Esophagus muscularis mucosa (tissue), 4 donors: ENCODE data around the gene CARNS1. TPM values are rescaled to one million over a fixed set of nuclear protein-coding genes. Genes with fewer than 3 reads are reported as not detected.

Source experiments
- DNase-seq: peaks from one replicate; pipeline ENCODE4 v3.0.0-alpha.2; 2017; ENCODE audit errors: extremely low spot score
- H3K27ac ChIP-seq, 4 donors: fragments of 200-600 bp; sonication (generic); replicated peaks in 1 of 4; 1 replicate in 3 of 4; 2 replicates in 1 of 4; pipeline ENCODE4 v1.5.1; 2016 to 2019; ENCODE audit warnings: mild to moderate bottlenecking in 1 of 4
- H3K27me3 ChIP-seq, 4 donors: fragments of 200-600 bp; sonication (generic); one replicate each; pipeline versions ENCODE4 v1.5.1 to v1.6.0; 2016 to 2019
- H3K36me3 ChIP-seq, 4 donors: fragments of 200-600 bp; sonication (generic); one replicate each; pipeline ENCODE4 v1.5.1; 2016 to 2019
- H3K4me1 ChIP-seq, 4 donors: fragments of 200-600 bp; sonication (generic); one replicate each; pipeline ENCODE4 v1.5.1; 2016 to 2019
- H3K4me3 ChIP-seq, 4 donors: fragments of 200-600 bp; sonication (generic); 1 replicate in 2 of 4; 2 replicates in 2 of 4; pipeline ENCODE4 v1.5.1; 2016 to 2019; ENCODE audit warnings: mild to moderate bottlenecking in 4 of 4, moderate library complexity in 1 of 4
- H3K9me3 ChIP-seq, 4 donors: fragments of 200-600 bp; sonication (generic); 1 replicate in 3 of 4; 2 replicates in 1 of 4; pipeline ENCODE4 v1.5.1; 2016 to 2019
- EP300 ChIP-seq: sonication (generic); formaldehyde crosslinking; IDR thresholded peaks from one replicate; pipeline ENCODE4 v1.6.1; 2017; ENCODE audit warnings: antibody characterized with exemption
- POLR2A ChIP-seq: fragments of 450-650 bp; IDR thresholded peaks from one replicate; pipeline ENCODE4 v1.6.1; 2017; ENCODE audit warnings: antibody characterized with exemption, moderate library complexity, mild to moderate bottlenecking, low read depth
- POLR2AphosphoS5 ChIP-seq, 2 donors: sonication (generic); formaldehyde crosslinking; IDR thresholded peaks; one replicate each; pipeline ENCODE4 v1.6.1; 2017; ENCODE audit warnings: antibody characterized with exemption in 2 of 2
- WGBS: methylation state at CpG from one replicate; pipeline ENCODE4 v1.1.5; 2018; 5-methylcytosine and 5-hydroxymethylcytosine counted together
- intact Hi-C: fragments of 100-400 bp; cut with DNase I; formaldehyde crosslinking; loops from one replicate; pipeline ENCODE4 v1.15.1; 2023
- total RNA-seq, 4 donors: library from RNA; depleted of rRNA; stranded (reverse); fragments of >200 nt; gene quantifications; one replicate each; pipeline versions ENCODE4 v1.1.0 to v1.2.1, GENCODE V29; 2016
- TF ChIP-seq, protein P1 (sequence below), 3 experiments: fragments of 200-600 bp in 2 of 3; fragments of 450-650 bp in 1 of 3; sonication (generic) in 2 of 3; IDR thresholded peaks; one replicate each; pipeline ENCODE4 v1.5.1; 2017 to 2019; ENCODE audit warnings: antibody characterized with exemption in 3 of 3, mild to moderate bottlenecking in 2 of 3, moderate library complexity in 1 of 3

Gene CARNS1
- total RNA-seq, 4 donors from 2014 or later = 0.83 to 1.9 (median 1.2) TPM

DNA sequence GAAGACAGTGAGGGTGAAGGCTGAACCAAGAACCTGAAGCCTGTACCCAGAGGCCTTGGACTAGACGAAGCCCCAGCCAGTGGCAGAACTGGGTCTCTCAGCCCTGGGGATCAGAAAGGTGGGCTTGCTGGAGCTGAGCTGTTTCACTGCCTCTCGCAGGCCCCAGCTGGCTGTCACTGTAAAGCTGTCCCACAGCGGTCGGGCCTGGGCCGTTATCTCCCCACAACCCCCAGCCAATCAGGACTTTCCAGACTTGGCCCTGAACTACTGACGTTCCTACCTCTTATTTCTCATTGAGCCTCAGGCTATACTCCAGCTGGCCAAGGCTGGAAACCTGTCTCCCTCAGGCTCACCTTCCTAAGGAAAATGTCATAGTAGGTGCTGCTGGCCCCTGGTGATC is 17.9 kb upstream of the CARNS1 start:
- no peak for DNase-seq
- TF ChIP-seq, protein P1, sequence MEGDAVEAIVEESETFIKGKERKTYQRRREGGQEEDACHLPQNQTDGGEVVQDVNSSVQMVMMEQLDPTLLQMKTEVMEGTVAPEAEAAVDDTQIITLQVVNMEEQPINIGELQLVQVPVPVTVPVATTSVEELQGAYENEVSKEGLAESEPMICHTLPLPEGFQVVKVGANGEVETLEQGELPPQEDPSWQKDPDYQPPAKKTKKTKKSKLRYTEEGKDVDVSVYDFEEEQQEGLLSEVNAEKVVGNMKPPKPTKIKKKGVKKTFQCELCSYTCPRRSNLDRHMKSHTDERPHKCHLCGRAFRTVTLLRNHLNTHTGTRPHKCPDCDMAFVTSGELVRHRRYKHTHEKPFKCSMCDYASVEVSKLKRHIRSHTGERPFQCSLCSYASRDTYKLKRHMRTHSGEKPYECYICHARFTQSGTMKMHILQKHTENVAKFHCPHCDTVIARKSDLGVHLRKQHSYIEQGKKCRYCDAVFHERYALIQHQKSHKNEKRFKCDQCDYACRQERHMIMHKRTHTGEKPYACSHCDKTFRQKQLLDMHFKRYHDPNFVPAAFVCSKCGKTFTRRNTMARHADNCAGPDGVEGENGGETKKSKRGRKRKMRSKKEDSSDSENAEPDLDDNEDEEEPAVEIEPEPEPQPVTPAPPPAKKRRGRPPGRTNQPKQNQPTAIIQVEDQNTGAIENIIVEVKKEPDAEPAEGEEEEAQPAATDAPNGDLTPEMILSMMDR (IDR thresholded peaks at IDR 0.05) = no peak
- TF ChIP-seq POLR2A = no peak
- no peak for TF ChIP-seq POLR2AphosphoS5 (IDR thresholded peaks at IDR 0.05)
- TF ChIP-seq EP300 = no peak
- Histone ChIP-seq H3K27me3 (no peaks in the 10 kb centered on the region), H3K36me3 (peaks cover 22 to 73% (median 53%) of the 10 kb centered on the region in 4 donors), H3K4me3 (no peak overlapping the region), H3K9me3 (no peaks in the 10 kb centered on the region), H3K4me1 (peaks cover 26 to 53% (median 47%) of the 10 kb centered on the region in 4 donors), H3K27ac (no peak overlapping the region)
- intact Hi-C loops = no loop called here
- WGBS = 60% methylated on average over 6 of the region's 6 CpGs

DNA sequence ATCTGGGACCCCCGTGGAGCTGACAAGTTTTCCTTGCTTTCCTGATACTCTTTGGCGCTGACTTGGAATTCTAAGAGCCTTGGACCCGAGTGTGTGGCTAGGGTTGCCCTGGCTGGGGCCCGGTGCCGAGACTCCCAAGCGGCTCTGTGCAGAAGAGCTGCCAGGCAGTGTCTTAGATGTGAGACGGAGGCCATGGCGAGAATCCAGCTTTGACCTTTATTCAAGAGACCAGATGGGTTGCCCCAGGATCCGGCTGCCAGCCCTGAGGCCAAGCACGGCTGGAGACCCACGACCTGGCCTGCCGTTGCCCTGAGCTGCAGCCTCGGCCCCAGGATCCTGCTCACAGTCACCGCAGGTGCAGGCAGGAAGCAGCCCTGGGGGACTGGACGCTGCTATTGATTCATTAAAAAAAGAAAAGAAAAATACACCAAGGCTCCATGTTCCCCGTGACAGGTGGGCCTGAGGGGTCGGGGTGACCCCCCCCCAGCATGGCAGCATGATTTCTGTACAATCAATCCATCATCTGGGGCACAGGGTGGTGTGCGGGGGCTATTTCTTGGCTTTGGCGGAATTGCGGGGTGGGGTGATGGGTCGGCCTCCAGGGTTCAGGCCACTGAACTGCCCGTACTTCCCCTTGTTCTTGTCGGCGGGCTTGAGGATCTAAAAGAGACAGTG is 17.4 kb upstream of the CARNS1 start:
- Histone ChIP-seq H3K27ac (no peak overlapping the region), H3K36me3 (peaks cover 22 to 73% (median 53%) of the 10 kb centered on the region in 4 donors), H3K4me3 (no peak overlapping the region), H3K4me1 (peaks cover 23 to 52% (median 42%) of the 10 kb centered on the region in 4 donors), H3K27me3 (peaks cover 0 to 2% (median 0%) of the 10 kb centered on the region in 4 donors), H3K9me3 (no peaks in the 10 kb centered on the region)
- intact Hi-C loops = no loop called here
- TF ChIP-seq, protein P1 (IDR thresholded peaks at IDR 0.05) = no peak
- TF ChIP-seq POLR2A (no peak), EP300 (no peak), POLR2AphosphoS5 (IDR thresholded peaks at IDR 0.05) (no peak)
- DNase-seq = no peak
- 83% methylated on average over 22 of the region's 24 CpGs for WGBS

DNA sequence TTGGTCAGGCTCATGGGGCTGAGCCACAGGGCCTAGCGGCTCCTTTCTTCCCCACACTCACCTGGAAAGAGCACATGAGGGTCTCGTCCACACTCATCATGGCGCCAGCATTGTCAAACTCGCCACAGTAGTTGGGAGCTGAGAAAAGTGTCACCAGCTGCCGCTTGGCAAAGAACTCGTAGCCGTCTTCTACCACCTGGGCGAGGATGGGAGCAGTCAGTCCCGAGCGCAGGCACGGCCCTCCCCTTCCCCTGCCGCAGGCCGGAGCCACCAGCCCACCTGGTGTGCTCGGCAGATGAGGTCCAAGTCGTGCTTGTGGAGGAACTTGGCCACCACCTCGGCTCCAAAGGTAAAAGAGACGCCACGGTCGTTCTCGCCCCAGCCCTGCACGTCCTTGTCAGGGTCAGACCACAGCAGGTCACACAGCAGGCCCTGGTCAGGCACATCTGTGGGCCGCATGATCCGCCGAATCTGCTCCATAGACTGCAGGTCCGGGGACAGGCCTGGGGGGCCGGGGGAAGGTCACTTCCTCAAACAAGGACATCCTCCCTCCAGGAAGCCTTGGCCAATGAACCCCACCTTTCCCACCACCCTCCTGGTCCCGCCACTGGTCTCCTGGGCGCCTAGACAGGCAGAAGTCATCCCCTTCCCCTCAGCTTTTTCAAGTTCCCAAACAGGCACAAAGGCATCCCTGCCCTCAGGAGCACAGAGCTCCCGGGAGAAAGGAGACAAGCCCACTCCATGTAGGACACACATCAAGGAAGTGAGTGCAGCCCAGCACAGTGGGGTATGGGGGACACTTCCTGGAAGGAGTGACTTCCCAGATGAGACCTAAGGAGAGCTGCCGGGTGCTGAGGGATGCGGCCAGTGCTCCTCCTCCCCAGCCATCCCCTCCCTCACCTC is 16.6 kb upstream of the CARNS1 start:
- H3K9me3 ChIP-seq = no peaks in the 10 kb centered on the region
- intact Hi-C loops = no loop called here
- 82% methylated on average over 11 of the region's 31 CpGs for WGBS
- H3K36me3 ChIP-seq = peaks cover 22 to 66% (median 50%) of the 10 kb centered on the region in 4 donors
- H3K4me1 ChIP-seq = peaks cover 23 to 54% (median 45%) of the 10 kb centered on the region in 4 donors
- TF ChIP-seq, protein P1 (IDR thresholded peaks at IDR 0.05) = no peak
- no peak for TF ChIP-seq POLR2AphosphoS5 (IDR thresholded peaks at IDR 0.05)
- no peak for TF ChIP-seq POLR2A
- no peak for TF ChIP-seq EP300
- no peak for DNase-seq
- H3K4me3 ChIP-seq = no peak overlapping the region
- peaks cover 0 to 9% (median 0%) of the 10 kb centered on the region in 4 donors for H3K27me3 ChIP-seq
- peak overlapping the region in 1 of 4 donors; percentile 95 for H3K27ac ChIP-seq

DNA sequence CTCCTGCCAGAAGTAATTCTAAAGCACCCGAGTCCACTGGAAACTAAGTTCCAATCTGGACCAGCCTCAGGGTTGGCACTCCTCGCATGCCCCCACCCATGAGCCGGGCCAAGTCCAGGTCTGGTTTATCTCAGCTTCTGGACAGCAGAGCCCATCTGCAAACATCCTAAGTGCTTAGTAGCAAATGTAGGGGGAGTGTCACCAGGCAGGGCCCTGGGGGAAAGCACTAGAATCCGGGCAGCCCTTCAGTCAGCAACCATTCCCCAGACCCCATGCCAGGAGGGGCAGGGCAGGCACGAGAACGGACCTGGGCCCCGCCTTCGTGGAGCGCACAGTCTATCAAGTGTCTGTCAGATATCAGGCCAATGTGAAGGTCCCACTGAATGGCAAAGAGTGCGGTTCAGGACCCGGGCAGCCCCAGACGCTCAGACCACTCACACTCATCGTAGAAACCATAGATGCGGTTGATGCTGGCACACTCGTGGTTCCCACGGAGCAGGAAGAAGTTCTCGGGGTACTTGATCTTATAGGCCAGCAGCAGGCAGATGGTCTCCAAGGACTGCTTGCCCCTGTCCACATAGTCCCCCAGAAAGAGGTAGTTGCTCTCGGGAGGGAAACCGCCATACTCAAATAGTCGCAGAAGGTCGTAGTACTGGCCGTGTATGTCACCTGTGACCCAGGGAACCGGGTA is 15.1 kb upstream of the CARNS1 start:
- H3K9me3 ChIP-seq = no peaks in the 10 kb centered on the region
- H3K27ac ChIP-seq = peak overlapping the region; percentile 93 to 98 (median 94)
- peak overlapping the region; percentile 80 to 92 (median 88) for H3K4me3 ChIP-seq
- TF ChIP-seq EP300 (no peak), POLR2AphosphoS5 (IDR thresholded peaks at IDR 0.05) (peak in 1 of 2 donors; percentile 74)
- intact Hi-C loops = loop anchor here (5.0 kb wide), 2 partner anchors 67 to 107 kb away; partner anchors contain the start of genes CDK2AP2, PITPNM1 and TMEM134
- H3K27me3 ChIP-seq = peaks cover 0 to 24% (median 0%) of the 10 kb centered on the region in 4 donors
- WGBS = 40% methylated on average over 23 of the region's 23 CpGs
- H3K4me1 ChIP-seq = peaks cover 23 to 54% (median 45%) of the 10 kb centered on the region in 4 donors
- peaks cover 22 to 51% (median 45%) of the 10 kb centered on the region in 4 donors for H3K36me3 ChIP-seq
- no peak for DNase-seq
